CD4-positive, alpha-beta T cell treated with Interleukin-6 at 100 ng/mL for 8 hours (primary cell): ENCODE data around the gene TNFRSF4.

Experiments
- DNase-seq: peaks from one replicate; pipeline ENCODE4 v3.0.0-alpha.2; 2020; ENCODE audit warnings: mixed read lengths, low spot score

Gene TNFRSF4

GRCh38 chr1:1217621-1218523, 3.9 kb upstream of the TNFRSF4 start:
- DNase-seq, result no peak

DNA sequence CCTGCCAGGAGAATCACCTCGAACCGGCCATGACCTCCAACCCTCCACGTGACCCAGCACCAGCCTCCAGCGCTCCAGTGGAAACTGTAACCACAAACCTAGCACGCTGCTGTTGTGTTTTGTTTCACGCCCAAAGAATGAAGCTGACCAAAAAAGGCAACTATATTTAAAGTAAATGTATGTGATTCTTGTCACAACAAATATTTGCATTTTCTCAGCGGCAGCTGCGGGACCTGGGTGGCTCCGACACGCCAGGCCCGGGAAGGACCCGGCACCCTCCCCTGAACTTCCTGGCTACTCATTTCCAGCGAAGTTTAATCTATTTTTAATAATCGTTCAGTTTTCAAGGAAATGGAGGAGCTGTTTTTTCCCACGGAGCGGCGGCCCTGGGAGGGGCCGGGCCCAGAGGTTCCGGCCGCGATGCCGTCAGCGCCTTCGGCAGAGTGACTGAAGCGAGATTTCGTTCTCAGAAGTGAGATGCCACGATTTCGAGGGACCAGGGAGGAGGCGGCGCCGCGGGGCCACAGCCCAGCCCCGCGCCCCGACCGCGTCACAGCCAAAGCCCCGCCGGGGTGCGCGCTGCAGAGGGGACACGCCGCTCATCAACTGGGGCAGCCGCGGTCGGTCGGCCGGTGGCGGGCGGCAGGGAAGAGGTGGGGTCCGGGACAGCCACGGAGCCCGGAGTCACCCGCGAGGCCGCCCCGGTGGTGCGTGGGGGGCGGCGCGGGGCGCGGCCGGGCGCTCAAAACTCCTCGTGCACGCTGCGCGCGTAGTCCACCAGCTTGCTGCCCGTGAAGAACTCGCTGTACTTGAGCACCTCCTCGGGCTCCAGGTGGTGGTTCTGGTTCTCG, 3.0 kb upstream of the TNFRSF4 start:
- DNase-seq, result peak; percentile 29

- no peak for DNase-seq
Observed at GRCh38 chr1:1215881-1216605, 2.1 kb upstream of the TNFRSF4 start.

DNA sequence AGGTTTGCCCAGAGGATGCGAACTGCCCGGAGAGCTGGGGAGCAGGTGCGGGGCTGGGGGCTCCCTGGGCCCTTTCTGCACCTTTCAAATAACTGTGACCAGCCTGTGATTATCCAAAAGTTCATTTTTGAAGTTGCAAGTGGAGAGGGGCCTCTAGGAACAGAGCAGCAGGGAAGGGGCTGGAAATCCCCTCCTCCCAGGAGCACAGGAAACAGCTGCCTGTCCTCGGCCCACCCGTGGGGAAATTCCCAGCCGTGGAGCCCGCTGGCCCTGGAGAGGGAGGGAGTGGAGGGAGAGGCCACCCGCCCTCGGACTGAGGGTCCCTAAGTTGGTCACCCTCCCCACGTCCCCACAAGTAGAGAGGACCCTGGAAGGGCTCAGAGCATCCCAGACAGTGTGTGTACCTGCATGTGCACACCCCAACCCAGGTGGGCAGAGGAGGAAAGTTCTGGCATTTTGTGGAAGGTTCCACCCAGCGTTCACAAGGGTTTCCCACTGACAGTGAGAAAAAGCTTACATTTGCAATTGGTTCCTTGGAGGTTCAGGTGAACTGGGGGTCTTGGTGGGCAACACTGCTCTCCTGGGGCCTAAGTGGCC, 1.2 kb upstream of the TNFRSF4 start:
- DNase-seq, result no peak

GRCh38 chr1:1212780-1213344, 1.1 kb downstream of the TNFRSF4 start:
- peak; percentile 37 for DNase-seq

DNA sequence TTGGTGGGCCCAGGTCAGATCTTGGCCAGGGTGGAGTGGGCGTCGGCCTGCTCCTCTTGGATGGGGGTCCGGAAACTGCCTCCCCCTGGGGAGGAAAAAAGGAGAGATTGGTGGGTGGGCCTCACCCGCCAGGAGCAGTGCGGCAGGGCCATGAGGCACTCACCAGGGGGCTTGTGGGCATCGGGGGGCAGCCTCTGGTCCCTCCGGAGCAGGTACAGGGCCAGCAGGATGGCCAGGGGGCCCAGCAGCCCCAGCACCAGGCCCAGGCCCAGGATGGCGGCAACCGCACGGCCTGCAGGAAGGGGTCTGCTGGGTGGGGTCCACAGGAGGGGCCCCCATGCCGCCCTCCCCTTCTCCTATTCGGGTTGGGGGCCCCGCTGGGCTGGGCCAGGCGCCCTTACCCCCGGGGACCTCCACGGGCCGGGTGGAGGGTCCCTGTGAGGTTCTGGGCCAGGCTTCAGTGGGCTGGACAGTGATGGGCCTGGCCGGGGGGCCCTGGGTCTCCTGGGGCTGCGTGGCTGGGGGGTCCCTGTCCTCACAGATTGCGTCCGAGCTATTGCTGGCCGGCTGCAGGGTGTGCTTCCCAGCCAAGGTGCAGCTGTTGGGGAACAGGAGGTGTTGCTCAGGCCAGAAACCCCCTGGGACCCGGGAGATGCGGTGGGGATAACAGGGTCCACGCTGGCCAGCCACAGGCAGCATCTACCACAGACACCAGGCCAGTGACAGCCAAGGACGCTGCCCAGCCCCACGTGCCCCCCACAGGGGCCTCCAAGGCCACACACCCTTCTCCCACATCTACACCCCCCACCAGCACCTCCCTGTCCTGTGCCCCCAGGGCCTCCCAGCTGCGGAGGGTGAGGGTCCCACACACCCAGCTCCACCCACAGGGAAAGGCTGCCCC, 2.2 kb downstream of the TNFRSF4 start:
- no peak for DNase-seq

- no peak for DNase-seq
Observed at GRCh38 chr1:1210726-1211540, 3.0 kb downstream of the TNFRSF4 start.

GRCh38 chr1:1208713-1209433, 5.1 kb downstream of the TNFRSF4 start:
- DNase-seq, result peak; percentile 38

- DNase-seq, result no peak
Observed at GRCh38 chr1:1207571-1207892, 6.4 kb downstream of the TNFRSF4 start.

GRCh38 chr1:1206966-1207531, 6.9 kb downstream of the TNFRSF4 start:
- no peak for DNase-seq

- peak; percentile 22 for DNase-seq
Observed at GRCh38 chr1:1206376-1206965, 7.5 kb downstream of the TNFRSF4 start, which contains the start of gene TNFRSF18. Gene TNFRSF18, minus strand, starts transcription at chr1:1206592. Its CDS starts 21 bp downstream, at chr1:1206571.

DNA sequence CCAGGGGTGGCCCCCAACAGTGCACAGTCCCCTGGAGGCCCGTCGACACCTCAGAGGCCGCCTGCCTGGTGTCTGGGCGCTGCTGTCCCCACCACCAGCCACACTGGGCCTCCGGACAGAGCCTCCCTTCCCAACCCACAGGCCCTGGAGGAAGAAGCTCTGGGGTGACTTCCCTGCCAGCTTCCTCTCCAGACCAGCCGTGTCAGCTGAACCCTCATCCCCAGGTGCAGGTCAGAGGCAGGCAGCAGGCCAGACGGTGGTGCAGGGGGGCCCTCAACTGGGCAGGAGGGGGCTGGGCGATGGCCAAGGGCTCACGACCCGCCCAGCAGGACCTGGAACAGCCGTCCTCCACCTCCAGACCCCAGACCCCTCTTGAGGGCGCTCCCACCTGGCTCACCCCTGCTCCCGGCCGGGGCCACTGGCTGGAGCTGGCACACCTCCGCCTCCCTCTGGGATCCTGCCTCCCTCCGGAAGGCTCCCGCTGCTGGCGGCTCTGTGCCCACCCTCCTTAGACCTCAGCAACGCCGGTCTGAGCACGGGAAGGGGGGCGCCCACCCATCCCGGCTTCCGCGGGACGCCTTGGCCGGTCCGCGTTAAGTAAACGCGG, 8.1 kb downstream of the TNFRSF4 start:
- DNase-seq, result no peak

- DNase-seq, result no peak
Observed at GRCh38 chr1:1204998-1205768, 8.8 kb downstream of the TNFRSF4 start.

DNA sequence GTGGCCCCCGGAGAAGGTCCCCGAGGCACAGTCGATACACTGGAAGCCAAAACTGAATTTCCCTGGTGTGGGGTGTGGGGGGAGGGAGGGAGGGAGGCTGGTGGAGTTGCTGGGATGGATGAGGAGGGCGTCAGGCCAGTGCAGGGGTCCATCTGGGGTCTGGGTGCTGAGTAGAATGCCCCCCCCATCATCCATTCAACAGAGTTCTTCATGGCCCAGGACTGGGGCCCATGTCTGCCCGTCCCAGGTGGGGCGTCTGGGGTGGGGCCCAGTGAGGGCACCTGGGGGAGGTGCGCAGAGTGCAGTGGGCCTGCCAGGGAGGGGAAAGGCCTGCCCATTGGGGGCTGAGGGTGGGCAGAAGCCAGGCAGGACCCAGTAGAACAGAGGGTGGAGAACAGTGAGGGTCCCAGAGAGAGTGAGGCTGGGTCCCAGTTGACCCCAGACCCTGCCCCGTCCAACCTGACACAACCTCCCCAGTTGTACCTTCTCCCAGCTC, 9.5 kb downstream of the TNFRSF4 start:
- no peak for DNase-seq

DNA sequence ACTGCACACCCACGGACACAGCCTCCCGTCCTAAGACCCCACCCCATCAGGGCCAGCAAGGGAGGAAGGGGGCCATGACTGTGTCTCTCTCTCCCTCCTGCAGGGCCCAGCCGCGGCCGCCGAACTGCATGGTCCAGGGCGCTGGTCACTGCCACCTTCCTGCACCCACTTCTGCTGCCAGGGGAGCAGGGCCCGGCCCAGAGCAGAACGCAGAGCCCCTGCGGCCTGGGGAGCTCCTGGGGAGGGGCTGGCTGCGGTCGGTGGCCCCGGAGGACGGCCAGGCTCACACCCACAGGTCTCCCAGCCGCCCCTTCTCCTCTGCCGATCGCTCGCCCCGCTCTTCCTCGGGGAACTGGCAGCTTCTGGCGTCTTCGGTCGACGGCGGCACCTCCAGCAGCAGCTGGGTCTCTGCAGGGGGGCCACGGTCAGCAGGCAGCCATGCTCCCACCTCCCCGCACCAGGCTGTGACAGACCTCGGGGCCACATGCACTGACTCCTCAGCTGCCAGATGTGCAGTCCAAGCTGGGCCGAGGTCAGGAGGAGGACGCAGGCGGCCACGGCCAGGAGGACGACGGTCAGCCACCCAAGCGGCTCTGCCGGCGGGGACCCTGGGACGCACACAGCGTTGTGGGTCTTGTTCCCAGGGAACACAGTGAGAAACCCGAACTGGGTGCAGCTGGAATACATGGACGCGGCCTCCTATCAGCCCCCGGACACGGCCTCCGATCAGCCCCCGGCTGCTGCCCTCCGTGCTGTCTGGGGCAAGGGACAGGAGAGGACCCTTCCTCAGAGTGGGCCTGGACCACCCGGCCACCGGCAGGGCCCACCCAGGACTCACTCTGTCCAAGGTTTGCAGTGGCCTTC, 10.2 kb downstream of the TNFRSF4 start:
- DNase-seq, result no peak
